ENCODE measurements around the gene IRAK1. TPM values are rescaled to one million over a fixed set of nuclear protein-coding genes. Genes with fewer than 3 reads are reported as not detected.
A peak's percentile ranks its signal among the peaks of the same experiment; 100 is the strongest.

IRAK1 gene
- total RNA-seq, 1 donor from 2014 or later: 89.4 TPM

- Histone ChIP-seq H3K36me3 (no peaks in the 10 kb centered on the region), H3K4me1 (peaks cover 20% of the 10 kb centered on the region), H3K9me3 (no peaks in the 10 kb centered on the region), H3K4me3 (peak overlapping the region; percentile 56), H3K27ac (peak overlapping the region; percentile 98), H3K27me3 (no peaks in the 10 kb centered on the region)
- TF ChIP-seq CTCF (IDR thresholded peaks at IDR 0.05): no peak
- intact Hi-C loops (cut with DNase I): no loop called here
- DNase-seq (no peak), ATAC-seq (no peak)
Observed at GRCh38 chrX:153973127-153974002, 46.3 kb downstream of the IRAK1 start.

DNA sequence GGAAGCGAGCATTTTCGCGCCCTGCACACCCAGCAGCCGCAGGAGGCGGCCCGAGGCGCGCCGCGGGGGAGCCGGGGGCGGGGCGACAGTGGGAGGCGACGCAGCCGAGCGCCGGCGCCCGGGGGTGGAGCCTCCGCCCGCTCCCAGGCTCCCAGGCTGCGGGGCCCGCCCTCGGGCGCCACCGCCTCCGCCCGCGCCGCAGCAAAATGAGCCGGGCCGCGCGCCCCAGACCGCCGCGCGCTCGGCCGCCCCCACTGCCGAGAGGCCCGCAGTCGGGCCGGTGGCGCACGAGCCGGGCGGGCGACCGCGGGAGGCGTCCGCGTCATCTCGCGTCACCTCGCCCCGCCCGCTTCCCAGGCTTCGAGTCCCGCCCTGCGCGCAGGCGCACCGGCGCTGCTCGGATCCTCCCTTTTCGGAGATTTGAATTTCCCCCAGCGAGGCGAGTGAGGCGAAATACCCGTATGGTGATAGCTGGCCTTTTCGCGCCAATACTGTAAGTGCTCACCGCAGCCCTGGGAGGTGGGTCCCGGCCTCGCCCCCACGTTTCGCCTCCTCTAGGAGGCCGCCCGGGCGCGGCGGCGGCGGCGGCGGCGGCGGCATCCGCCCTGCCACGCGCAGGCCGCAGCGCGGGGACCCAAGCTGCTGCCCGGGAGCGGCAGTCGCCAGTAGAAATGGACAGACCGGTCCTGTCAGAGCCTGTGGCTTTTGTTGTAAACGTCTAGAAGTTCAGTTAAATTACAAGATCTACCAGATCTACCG is 47.2 kb downstream of the IRAK1 start, which contains the start of gene TMEM187:
TMEM187 (plus strand) TSS at position 387 of the 759 bp plus-strand sequence. CDS start 9,309 bp downstream, outside the sequence.
- peak within 1 kb of the TSS; percentile 68 for H3K4me3 ChIP-seq
- peaks cover 27% of the 10 kb centered on the region for H3K4me1 ChIP-seq
- ATAC-seq: peak; percentile 71
- intact Hi-C loops (cut with DNase I): no loop called here
- H3K27me3 ChIP-seq: no peaks in the 10 kb centered on the region
- peak within 1 kb of the TSS; percentile 98 for H3K27ac ChIP-seq
- peak; percentile 91 for DNase-seq
- no peak for TF ChIP-seq CTCF (IDR thresholded peaks at IDR 0.05)
- H3K9me3 ChIP-seq: no peaks in the 10 kb centered on the region
- H3K36me3 ChIP-seq: no peaks in the 10 kb centered on the region

DNA sequence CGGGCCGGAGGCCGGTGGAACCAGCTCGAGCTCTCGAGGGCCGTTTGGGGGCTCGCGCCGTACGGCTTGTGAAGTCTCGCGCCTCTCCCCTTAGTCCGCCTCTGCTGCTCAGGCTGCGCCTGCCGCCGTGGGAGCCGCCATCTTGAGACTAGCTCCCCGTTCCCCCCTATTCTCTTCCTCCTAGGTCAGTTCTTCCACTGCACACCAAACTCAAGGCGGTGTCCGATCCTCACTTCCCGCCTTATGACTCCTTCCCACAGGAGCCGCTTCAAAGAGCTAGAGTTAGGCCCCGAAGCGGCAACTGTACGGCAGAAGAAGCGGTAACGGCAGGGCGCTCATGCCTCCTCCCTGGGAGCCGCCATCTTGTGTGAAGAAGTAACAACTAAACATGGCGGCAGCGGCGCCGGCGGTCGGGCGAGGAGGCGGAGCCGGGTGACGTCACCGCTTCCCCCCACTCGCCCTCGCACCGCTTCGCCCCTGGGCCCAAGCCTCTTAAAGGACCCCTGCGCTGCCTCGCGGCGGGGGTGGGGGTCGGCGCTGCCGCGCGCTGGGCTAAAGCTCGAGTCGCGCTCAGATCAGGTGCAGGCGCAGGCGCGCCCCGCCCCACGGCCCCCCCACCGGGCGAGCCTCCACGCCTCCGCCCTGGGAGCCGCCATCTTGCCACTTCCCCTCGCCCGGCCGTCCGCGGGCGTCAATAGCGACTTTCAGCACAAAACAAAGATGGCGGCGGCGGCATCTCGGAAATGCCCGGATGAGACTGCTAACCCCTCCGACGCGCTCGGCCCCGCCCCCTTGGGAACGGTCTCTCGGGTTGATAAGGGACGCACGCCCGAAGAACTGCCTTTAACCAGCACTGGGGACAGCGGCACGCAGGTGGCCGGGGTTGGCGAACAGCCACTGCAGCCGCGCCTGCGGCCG is 48.0 kb downstream of the IRAK1 start, which contains the start of gene HCFC1:
HCFC1 (minus strand) TSS at position 369 of the 918 bp plus-strand sequence. CDS start 978 bp downstream, outside the sequence.
- TF ChIP-seq CTCF (IDR thresholded peaks at IDR 0.05): no peak
- Histone ChIP-seq H3K4me3 (peak within 1 kb of the TSS; percentile 68), H3K9me3 (no peaks in the 10 kb centered on the region), H3K36me3 (no peaks in the 10 kb centered on the region), H3K27ac (peak within 1 kb of the TSS; percentile 98), H3K4me1 (peaks cover 34% of the 10 kb centered on the region), H3K27me3 (no peaks in the 10 kb centered on the region)
- intact Hi-C loops (cut with DNase I): no loop called here
- ATAC-seq (peak; percentile 72), DNase-seq (peak; percentile 95)

DNA sequence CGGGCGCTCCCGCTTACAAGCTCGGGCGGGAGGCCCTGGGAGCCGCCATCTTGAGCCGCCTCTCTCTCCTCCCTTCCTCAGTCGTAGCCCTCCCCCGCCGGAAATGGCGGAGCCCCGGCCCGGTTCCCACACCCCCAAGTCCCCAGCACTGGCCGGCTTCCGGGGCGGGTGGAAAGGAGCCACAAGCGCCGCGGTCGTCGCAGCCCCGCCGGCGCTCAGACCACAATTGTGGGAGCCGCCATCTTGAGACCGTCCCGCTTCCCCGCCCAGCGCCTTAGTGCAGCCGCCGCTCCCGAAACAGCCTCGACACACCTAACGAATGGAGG is 48.6 kb downstream of the IRAK1 start:
- peaks cover 41% of the 10 kb centered on the region for H3K4me1 ChIP-seq
- intact Hi-C loops (cut with DNase I): no loop called here
- no peaks in the 10 kb centered on the region for H3K9me3 ChIP-seq
- peak overlapping the region; percentile 68 for H3K4me3 ChIP-seq
- no peak for TF ChIP-seq CTCF (IDR thresholded peaks at IDR 0.05)
- ATAC-seq (peak; percentile 74), DNase-seq (peak; percentile 94)
- H3K36me3 ChIP-seq: no peaks in the 10 kb centered on the region
- H3K27ac ChIP-seq: peak overlapping the region; percentile 98
- H3K27me3 ChIP-seq: no peaks in the 10 kb centered on the region
